NCI-H2196 treated with DMSO at 0.1 percent for 48 hours (cell line): Measurements from ENCODE around the gene MRM1.

Experiments used
- DNase-seq: peaks from one replicate; lab custom pipeline; 2025; ENCODE audit not compliant: unreplicated experiment; lab: John Stamatoyannopoulos, UW

The MRM1 gene

GRCh38 chr17:36629970-36630502, 28.7 kb downstream of the MRM1 start:
- DNase-seq, result no peak

GRCh38 chr17:36631022-36631421, 29.6 kb downstream of the MRM1 start:
- DNase-seq, result no peak

DNA sequence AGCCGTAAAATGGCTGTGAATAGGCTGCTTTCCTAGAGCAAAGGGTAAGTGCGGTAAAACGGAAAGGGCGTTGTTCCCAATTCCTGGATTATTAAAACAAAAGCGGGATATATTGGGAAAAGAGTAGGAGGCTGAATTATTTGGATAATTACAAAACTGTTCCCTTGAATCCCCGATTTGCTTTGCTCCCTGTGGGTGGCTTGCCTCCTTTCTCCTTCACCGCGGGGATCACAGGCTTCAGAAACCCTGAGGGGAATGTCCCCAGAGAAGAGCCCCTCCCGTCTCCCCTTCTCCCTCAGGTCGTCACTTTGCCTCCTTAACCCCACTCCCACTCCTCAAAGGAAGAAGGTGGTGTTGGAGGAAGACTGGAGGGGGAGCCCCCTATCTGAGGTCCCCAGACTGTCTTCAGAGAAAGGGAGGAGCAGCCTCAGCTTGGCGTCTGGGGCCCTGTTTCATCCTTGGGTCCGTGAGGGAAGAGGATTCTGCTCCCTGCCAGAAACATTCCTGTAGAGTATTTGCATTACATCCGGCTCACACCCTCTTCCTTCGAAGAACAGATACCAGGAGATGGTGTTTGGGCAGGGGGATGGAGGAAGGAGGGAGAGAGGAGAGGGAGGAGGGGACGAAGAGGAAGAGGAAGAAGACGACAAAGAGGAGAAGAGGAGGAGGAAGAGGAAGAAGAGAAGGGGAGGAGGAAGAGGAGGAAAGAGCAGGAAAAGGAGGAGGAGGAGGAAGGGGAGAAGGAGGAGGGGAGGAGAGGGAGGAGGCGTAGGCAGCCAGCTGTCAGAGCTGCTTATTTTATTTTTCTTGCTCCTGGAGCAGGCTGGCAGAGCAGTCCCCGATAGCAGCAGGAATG, 31.8 kb downstream of the MRM1 start:
- DNase-seq, result no peak

GRCh38 chr17:36640346-36640745, 39.0 kb downstream of the MRM1 start:
- DNase-seq, result no peak

DNA sequence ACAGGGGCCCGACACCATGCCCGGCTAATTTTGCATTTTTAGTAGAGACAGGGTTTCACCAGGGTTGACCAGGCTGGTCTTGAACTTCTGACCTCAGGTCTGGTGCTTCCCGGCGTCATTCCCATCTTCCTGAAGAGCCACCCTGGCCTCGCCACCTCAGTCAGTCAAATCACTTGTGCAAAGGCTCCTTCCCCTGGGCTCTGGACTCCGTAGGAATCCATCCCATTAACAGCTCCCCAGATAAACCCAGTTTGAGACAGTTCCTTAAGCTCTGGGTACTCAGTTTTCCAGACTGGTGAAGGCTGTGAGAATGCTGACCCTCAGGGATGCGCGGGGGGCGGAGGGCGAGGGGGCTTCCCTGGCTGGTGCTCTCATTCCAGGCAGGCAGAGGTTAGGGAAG, 39.5 kb downstream of the MRM1 start:
- DNase-seq, result no peak

GRCh38 chr17:36641331-36641876, 40.0 kb downstream of the MRM1 start:
- DNase-seq, result no peak

- DNase-seq, result no peak
Observed at GRCh38 chr17:36641877-36642845, 40.8 kb downstream of the MRM1 start.

- no peak for DNase-seq
Observed at GRCh38 chr17:36643086-36643685, 41.8 kb downstream of the MRM1 start.

DNA sequence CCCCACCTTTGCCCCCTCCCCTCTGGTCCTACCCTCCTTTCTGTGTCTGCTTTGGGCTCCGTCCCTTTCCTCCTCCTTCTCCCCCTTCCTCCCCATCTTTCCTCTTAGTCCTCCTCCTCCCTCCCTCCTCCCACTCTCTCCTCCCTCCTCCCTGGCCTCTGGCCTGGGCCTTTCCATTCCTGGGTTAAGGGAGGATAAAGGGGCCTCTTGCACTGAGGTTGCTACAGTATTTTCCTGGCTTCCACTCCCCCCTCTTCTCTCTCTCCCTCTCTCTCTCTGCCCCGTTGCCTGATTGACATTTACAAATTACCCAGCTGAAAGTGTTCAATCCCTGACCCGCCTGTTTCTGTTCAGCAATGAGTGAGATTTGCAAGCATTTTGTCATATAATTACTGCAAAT, 44.0 kb downstream of the MRM1 start:
- DNase-seq, result no peak

DNA sequence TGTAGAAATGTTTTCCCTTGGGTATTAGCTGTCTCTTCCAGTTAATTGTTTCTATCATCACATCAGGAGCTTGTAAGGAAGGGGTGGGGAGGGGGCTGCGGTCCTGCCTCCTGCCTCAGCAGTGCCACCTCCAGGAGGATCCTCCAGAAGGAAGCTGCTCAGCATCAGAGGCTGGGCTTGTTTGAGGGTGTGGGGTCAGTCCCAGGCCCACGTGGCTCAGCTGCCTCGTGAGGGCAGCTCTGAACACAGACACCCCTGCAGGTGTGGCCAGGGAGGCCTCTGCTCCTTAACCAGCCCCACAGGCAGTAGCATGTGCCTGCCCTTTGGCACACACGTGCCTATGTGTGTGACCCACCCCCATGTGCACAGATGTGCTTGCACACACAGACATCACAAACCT, 46.3 kb downstream of the MRM1 start:
- no peak for DNase-seq

- no peak for DNase-seq
Observed at GRCh38 chr17:36650096-36650775, 48.9 kb downstream of the MRM1 start.

DNA sequence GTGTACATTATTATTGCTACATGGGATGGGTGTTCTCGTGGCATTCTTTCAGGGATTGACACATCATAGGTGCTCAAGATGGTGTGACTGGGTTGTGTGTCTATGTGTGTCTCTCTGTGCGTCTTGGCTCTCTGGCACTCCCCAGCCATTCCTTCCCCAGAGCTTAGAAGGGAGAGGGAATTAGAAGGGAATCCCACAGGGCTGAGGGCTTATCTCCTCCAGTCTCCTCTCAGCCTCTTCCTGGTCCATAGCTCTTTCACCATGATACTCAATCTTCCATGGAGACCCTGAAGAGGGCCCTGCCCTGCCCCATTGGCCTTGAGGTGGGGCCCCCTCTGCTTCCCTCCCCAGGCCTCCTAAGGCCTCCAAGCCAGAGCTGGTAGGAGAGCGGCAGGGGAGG, 52.0 kb downstream of the MRM1 start:
- DNase-seq, result no peak

GRCh38 chr17:36653856-36654255, 52.5 kb downstream of the MRM1 start:
- DNase-seq, result no peak

DNA sequence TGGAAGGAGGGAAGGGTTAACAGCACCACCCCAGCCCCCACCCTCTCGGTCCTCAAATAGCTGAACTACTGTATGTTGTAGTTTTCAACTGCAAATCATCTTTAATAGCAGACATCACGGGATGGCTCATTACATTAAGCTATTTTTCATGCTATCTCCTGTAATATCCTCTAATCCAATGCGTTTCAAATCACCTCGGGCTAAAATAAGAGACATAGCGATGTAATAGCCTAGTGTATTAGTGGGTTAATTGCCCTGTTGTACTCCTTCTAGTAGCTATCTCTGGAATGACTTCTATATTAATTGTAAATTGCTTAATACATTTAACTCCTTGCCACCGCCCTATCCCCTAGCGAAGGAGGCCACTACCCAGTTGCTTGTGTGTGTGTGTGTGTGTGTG, 54.3 kb downstream of the MRM1 start:
- no peak for DNase-seq

DNA sequence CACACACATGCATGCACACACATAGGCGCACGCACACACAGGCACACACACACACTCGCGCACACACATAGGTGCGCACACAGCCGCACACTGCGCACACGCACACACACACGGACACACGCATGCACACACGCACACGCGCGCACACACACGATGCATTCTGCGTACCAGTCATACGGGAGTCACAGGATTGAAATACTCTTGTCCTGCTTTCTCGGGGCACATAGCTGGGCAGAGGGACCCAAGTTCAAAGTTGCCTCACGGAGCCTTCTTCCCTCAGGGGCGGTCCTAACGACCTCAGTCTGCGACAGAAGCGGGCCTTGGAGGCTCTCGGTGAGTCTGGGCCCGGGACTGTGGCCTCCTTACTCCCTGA, 56.0 kb downstream of the MRM1 start:
- no peak for DNase-seq

GRCh38 chr17:36657763-36658490, 56.5 kb downstream of the MRM1 start:
- DNase-seq, result no peak
